ENCODE measurements around the gene ZBTB26.

DNA sequence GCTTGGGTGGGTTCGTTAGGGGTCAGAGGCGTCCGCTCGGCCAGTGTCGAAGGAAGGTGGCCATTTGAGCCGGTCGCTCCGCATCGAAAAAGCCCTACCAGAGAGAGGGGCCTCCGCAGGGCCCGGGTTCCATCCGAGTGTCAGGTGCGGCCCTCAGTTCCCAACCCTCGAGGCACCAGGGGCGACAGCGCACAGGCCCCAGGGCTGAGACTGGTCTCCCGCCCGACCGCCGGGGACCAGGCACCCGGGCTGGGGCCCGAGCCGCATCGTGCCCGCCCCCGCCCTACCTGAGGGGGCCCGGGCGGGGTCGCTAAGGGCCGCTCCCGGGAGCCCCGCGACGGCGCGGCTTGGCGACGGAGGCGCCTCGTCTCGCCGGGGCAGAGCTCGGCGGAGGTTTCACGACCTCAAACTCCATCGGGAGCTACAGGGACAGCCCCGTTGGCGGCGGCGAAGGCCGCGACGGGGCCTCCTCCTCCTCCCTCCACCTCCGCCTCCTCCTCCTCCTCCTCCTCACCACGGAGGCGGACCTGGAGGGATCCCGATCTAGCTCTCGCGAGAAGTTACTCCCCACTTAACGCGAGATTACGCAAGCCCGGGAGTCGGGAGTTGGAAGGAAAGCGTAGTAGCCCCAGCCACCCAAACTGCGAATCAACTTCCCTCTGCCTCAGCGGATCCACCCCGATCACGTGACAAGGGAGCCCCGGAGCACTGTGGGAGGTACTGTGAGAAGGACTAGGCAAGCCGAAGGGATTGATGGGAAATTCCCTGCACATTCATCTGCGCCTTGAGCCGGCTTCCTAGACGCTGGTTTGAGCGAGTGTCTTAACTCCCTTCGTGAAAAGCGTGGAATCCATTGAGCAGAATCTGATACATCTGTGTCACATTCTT lies 26.2 kb downstream of the ZBTB26 start, which contains the start of gene RC3H2:
- TF ChIP-seq POLR2A (IDR thresholded peaks at IDR 0.05), result peak in 3 of 4 donors; percentile 91 to 99 (median 96)
- peak in 1 of 6 experiments; percentile 15 for TF ChIP-seq CTCF (IDR thresholded peaks at IDR 0.05)

Measured in esophagus squamous epithelium (tissue), 4 donors.